ENCODE results near the gene MARCKSL1. TPM values are rescaled to one million over a fixed set of nuclear protein-coding genes. Genes with fewer than 3 reads are reported as not detected.

Gene MARCKSL1
- polyA plus RNA-seq, 4 donors, result 55.9 to 132 (median 91.1) TPM

Other genes with a start within 250 kb of the MARCKSL1 start
- gene KPNA6, start 228.2 kb downstream of the MARCKSL1 start, polyA plus RNA-seq, result 10 to 100 TPM in 2 of 4 donors, 1 to 10 TPM in 2; 5.4 to 25.6 (median 9.1) TPM
- 10 to 100 TPM in 2 of 4 donors, 1 to 10 TPM in 2; 6.9 to 28.1 (median 18.1) TPM for gene TXLNA, start 156.6 kb downstream of the MARCKSL1 start, polyA plus RNA-seq
- gene CCDC28B, start 135.6 kb downstream of the MARCKSL1 start, polyA plus RNA-seq, result 1 to 10 TPM; 2.5 to 9.3 (median 6.2) TPM
- gene IQCC, start 130.6 kb downstream of the MARCKSL1 start, polyA plus RNA-seq, result 1 to 10 TPM in 3 of 4 donors, under 1 TPM in 1; 0.54 to 4.8 (median 1.8) TPM
- under 1 TPM in 1 of 4 donors, not detected in 3; 0.41 TPM for gene DCDC2B, start 127.1 kb downstream of the MARCKSL1 start, polyA plus RNA-seq
- 10 to 100 TPM in 2 of 4 donors, 1 to 10 TPM in 2; 6.5 to 22.1 (median 10.5) TPM for gene TMEM234, start 113.9 kb downstream of the MARCKSL1 start, polyA plus RNA-seq
- 100 to 1,000 TPM; 158 to 234 (median 169) TPM for gene EIF3I, start 113.8 kb downstream of the MARCKSL1 start, polyA plus RNA-seq
- gene FAM167B, start 89.0 kb downstream of the MARCKSL1 start, polyA plus RNA-seq, result 1 to 10 TPM; 1.4 to 6.4 (median 2.6) TPM
- 10 to 100 TPM in 1 of 4 donors, 1 to 10 TPM in 3; 3.1 to 14.1 (median 4.0) TPM for gene LCK, start 85.0 kb downstream of the MARCKSL1 start, polyA plus RNA-seq
- gene HDAC1, start 44.1 kb downstream of the MARCKSL1 start, polyA plus RNA-seq, result 100 to 1,000 TPM in 3 of 4 donors, 10 to 100 TPM in 1; 87.0 to 161 (median 112) TPM
- 10 to 100 TPM in 3 of 4 donors, 1 to 10 TPM in 1; 4.9 to 69.8 (median 28.0) TPM for gene FAM229A, start 26.3 kb upstream of the MARCKSL1 start, polyA plus RNA-seq
- gene TSSK3, start 26.3 kb upstream of the MARCKSL1 start, polyA plus RNA-seq, result 1 to 10 TPM in 1 of 4 donors, under 1 TPM in 2, not detected in 1; 0.45 to 5.2 (median 0.48) TPM
- gene BSDC1, start 58.2 kb upstream of the MARCKSL1 start, polyA plus RNA-seq, result 10 to 100 TPM; 38.5 to 61.2 (median 39.4) TPM
- under 1 TPM in 2 of 4 donors, not detected in 2; 0.03 to 0.10 TPM for gene ZBTB8B, start 128.8 kb upstream of the MARCKSL1 start, polyA plus RNA-seq
- gene ZBTB8A, start 203.2 kb upstream of the MARCKSL1 start, polyA plus RNA-seq, result 1 to 10 TPM in 3 of 4 donors, under 1 TPM in 1; 0.89 to 7.0 (median 2.2) TPM